Thoracic aorta (tissue), 2 donors: ENCODE results near the gene ANKRD12. TPM values are rescaled to one million over a fixed set of nuclear protein-coding genes. Genes with fewer than 3 reads are reported as not detected.
"Not testable (repeated sequence)": the region's sequence is repeated elsewhere in the genome, so short reads cannot be mapped to it uniquely, and the experiment has no call there.

Experiments
- ATAC-seq: fragments of 150-250 bp; one replicate; pipeline ENCODE4 v1.8.0; 2017; ENCODE audit warnings: low read depth; ENCODE audit not compliant: insufficient number of reproducible peaks, low FRiP score
- DNase-seq: peaks from one replicate; pipeline ENCODE4 v3.0.0-alpha.2; 2020; ENCODE audit warnings: low spot score
- H3K27ac ChIP-seq, 2 donors: fragments of 200-600 bp; sonication (generic); 1 replicate in 1 of 2; 2 replicates in 1 of 2; pipeline ENCODE4 v1.5.1; 2016; ENCODE audit warnings: mild to moderate bottlenecking in 2 of 2, moderate library complexity in 2 of 2
- H3K27me3 ChIP-seq: fragments of 200-600 bp; sonication (generic); replicated peaks from 2 replicates; pipeline ENCODE4 v1.6.0; 2016; ENCODE audit warnings: mild to moderate bottlenecking; ENCODE audit not compliant: insufficient read depth
- H3K36me3 ChIP-seq: fragments of 200-600 bp; sonication (generic); one replicate; pipeline ENCODE4 v1.5.1; 2016
- H3K4me1 ChIP-seq, 2 donors: fragments of 200-600 bp; sonication (generic); 1 replicate in 1 of 2; 2 replicates in 1 of 2; pipeline versions ENCODE4 v1.5.1 to v1.6.0; 2016; ENCODE audit warnings: low read depth in 2 of 2, mild to moderate bottlenecking in 1 of 2; ENCODE audit not compliant: control insufficient read depth in 1 of 2
- H3K4me3 ChIP-seq: fragments of 200-600 bp; sonication (generic); 2 replicates; pipeline ENCODE4 v1.5.1; 2016; ENCODE audit warnings: mild to moderate bottlenecking
- H3K9me3 ChIP-seq: fragments of 200-600 bp; sonication (generic); 2 replicates; pipeline ENCODE4 v1.5.1; 2016
- total RNA-seq, 2 donors: library from RNA; depleted of rRNA; stranded (reverse); fragments of >200 nt; gene quantifications; one replicate each; pipeline versions ENCODE4 v1.1.0 to v1.2.3, GENCODE V29; 2016
- TF ChIP-seq, protein P1 (sequence below): fragments of 200-600 bp; sonication (generic); IDR thresholded peaks from one replicate; pipeline ENCODE4 v1.5.1; 2019; ENCODE audit warnings: antibody characterized with exemption

Gene ANKRD12
- total RNA-seq, 2 donors from 2014 or later: 35.6 to 70.3 TPM

DNA sequence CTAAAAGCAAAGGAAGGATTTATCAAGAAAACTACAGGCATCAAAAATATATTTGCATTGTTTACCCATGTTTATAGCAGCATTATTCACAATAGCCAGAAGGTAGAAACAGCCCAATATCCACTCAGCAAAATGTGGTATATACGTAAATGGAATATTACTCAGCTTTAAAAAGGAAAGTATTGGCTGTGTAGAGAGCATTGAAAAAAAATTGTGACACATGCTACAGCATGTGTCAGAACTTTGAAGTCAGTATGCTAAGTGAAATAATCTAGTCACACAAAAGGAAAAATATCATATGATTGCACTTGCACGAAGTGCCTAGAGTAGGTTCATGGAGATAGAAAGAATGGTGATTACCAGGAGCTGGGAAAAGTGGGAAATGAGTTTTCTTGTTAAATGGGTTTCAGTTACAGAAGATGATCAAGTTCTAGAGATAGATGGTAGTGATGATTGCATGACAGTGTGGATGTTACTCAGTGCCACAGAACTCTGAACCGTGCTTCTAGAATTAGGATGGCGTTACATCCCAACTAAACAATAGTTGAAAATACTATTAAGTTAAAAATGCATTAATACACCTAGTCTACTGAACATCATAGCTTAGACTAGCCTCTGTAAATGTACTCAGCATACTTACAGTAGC lies 20.1 kb downstream of the ANKRD12 start:
- H3K4me1 ChIP-seq: peaks cover 13 to 32% of the 10 kb centered on the region in 2 donors
- no peaks in the 10 kb centered on the region for H3K9me3 ChIP-seq
- TF ChIP-seq, protein P1, sequence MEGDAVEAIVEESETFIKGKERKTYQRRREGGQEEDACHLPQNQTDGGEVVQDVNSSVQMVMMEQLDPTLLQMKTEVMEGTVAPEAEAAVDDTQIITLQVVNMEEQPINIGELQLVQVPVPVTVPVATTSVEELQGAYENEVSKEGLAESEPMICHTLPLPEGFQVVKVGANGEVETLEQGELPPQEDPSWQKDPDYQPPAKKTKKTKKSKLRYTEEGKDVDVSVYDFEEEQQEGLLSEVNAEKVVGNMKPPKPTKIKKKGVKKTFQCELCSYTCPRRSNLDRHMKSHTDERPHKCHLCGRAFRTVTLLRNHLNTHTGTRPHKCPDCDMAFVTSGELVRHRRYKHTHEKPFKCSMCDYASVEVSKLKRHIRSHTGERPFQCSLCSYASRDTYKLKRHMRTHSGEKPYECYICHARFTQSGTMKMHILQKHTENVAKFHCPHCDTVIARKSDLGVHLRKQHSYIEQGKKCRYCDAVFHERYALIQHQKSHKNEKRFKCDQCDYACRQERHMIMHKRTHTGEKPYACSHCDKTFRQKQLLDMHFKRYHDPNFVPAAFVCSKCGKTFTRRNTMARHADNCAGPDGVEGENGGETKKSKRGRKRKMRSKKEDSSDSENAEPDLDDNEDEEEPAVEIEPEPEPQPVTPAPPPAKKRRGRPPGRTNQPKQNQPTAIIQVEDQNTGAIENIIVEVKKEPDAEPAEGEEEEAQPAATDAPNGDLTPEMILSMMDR: no peak
- ATAC-seq (no peak), DNase-seq (no peak)
- no peaks in the 10 kb centered on the region for H3K27me3 ChIP-seq
- no peak overlapping the region for H3K4me3 ChIP-seq
- H3K36me3 ChIP-seq: no peaks in the 10 kb centered on the region
- no peak overlapping the region for H3K27ac ChIP-seq

DNA sequence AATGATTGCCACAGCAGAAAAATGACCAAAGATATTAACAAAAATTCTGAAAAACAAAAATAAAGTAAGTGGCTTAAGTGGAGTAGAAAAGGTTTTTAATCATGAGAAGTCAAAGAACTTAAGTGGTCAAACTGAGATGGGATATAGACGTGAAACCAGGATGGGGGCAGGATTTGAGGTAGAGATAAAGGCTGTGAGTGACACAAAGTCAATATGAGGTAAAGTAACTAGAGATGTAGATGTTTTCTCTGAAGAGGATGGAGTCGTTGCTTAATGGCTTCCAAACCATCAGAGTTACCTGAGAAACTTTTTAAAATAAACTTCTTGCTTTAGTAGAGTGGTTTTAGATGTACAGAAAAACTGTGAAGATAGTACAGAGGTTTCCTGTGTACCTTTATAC lies 21.2 kb downstream of the ANKRD12 start:
- Histone ChIP-seq H3K36me3 (no peaks in the 10 kb centered on the region), H3K9me3 (no peaks in the 10 kb centered on the region), H3K4me3 (no peak overlapping the region), H3K27ac (no peak overlapping the region), H3K4me1 (peaks cover 5 to 26% of the 10 kb centered on the region in 2 donors), H3K27me3 (no peaks in the 10 kb centered on the region)
- no peak for DNase-seq
- TF ChIP-seq, protein P1: no peak
- no peak for ATAC-seq

DNA sequence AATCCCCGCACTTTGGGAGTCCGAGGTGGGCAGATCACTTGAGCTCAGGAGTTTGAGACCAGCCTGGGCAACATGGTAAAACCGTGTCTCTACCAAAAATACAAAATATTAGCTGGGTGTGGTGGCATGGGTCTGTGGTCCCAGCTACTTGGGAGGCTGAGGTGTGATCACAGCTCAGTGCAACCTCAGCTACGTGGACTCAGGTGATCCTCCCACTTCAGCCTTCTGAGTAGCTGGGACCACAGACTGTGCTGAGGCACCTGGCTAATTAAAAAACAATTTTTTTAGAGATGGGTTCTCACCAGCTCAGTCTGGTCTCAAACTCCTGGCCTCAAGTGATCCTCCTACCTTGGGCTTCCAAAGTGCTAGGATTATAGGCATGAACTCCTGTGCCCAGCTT lies 23.4 kb downstream of the ANKRD12 start:
- ATAC-seq (no peak), DNase-seq (no peak)
- Histone ChIP-seq H3K36me3 (no peaks in the 10 kb centered on the region), H3K4me3 (no peak overlapping the region), H3K4me1 (peaks cover 5 to 8% of the 10 kb centered on the region in 2 donors), H3K9me3 (no peaks in the 10 kb centered on the region), H3K27ac (no peak overlapping the region), H3K27me3 (no peaks in the 10 kb centered on the region)
- TF ChIP-seq, protein P1: no peak

DNA sequence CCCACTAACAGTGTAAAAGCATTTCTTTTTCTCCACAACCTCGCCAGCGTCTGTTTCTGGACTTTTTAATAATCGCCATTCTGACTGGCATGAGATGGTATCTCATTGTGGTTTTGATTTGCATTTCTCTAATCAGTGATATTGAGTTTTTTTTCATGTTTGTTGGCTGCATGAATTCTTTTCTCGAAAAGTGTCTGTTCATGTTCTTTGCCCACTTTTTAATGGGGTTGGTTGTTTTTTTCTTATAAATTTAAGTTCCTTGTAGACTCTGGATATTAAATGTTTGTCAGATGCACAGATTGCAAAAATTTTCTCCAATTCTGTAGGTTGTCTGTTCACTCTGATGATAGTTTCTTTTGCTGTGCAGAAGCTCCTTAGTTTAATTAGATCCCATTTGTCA lies 26.1 kb downstream of the ANKRD12 start:
- ATAC-seq, H3K27ac ChIP-seq, H3K4me3 ChIP-seq, DNase-seq, H3K4me1 ChIP-seq, H3K36me3 ChIP-seq, H3K9me3 ChIP-seq, H3K27me3 ChIP-seq: not testable (repeated sequence)

DNA sequence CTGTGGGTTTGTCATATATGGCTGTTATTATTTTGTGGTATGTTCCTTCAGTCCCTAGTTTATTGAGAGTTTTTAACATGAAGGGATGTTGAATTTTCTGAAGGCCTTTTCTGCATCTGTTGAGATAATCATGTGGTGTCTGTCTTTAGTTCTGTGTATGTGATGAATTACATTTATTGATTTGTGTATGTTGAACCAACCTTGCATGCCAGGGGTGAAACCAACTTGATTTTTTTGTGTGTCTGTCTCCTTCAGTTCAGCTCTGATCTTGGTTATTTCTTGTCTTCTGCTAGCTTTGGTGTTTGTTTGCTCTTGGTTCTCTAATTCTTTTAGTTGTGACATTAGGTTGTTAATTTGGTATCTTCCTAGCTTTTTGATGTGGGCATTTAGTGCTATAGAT lies 27.6 kb downstream of the ANKRD12 start:
- not testable (repeated sequence) for DNase-seq, H3K4me1 ChIP-seq, ATAC-seq, H3K4me3 ChIP-seq, H3K36me3 ChIP-seq, H3K9me3 ChIP-seq, H3K27ac ChIP-seq, H3K27me3 ChIP-seq

DNA sequence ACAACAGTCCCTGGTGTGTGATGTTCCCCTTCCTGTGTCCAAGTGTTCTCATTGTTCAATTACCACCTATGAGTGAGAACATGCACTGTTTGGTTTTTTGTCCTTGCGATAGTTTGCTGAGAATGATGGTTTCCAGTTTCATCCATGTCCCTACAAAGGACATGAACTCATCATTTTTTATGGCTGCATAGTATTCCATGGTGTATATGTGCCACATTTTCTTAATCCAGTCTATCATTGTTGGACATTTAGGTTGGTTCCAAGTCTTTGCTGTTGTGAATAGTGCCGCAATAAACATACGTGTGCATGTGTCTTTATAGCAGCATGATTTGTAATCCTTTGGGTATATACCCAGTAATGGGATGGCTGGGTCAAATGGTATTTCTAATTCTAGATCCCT lies 29.3 kb downstream of the ANKRD12 start:
- H3K4me1 ChIP-seq, H3K9me3 ChIP-seq, DNase-seq, H3K36me3 ChIP-seq, H3K27ac ChIP-seq, H3K4me3 ChIP-seq, ATAC-seq, H3K27me3 ChIP-seq: not testable (repeated sequence)

DNA sequence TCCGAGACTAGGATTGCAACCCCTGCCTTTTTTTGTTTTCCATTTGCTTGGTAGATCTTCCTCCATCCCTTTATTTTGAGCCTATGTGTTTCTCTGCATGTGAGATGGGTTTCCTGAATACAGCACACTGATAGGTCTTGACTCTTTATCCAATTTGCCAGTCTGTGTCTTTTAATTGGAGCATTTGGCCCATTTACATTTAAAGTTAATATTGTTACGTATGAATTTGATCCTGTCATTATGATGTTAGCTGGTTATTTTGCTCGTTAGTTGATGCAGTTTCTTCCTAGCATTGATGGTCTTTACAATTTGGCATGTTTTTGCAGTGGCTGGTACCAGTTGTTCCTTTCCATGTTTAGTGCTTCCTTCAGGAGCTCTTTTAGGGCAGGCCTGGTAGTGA lies 32.9 kb downstream of the ANKRD12 start:
- H3K4me3 ChIP-seq, H3K27me3 ChIP-seq, ATAC-seq, DNase-seq, H3K36me3 ChIP-seq, H3K9me3 ChIP-seq, H3K27ac ChIP-seq: not testable (repeated sequence)
- H3K4me1 ChIP-seq: peaks cover 3 to 13% of the 10 kb centered on the region in 2 donors

DNA sequence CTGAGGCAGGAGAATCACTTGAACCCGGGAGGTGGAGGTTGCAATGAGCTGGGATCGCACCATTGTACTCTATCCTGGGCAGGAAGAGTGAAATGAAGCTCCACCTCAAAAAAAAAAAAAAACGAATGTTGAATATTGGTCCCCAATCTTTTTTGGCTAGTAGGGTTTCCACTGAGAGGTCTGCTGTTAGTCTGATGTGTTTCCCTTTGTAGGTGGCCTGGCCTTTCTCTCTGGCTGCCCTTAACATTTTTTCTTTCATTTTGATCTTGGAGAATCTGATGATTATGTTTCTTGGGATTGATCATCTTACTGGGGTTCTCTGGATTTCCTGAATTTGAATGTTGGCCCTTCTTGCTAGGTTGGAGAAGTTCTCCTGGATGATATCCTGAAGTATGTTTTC lies 35.3 kb downstream of the ANKRD12 start:
- not testable (repeated sequence) for H3K9me3 ChIP-seq, H3K27me3 ChIP-seq, H3K4me3 ChIP-seq, DNase-seq, H3K27ac ChIP-seq, ATAC-seq, H3K36me3 ChIP-seq
- peaks cover 10 to 32% of the 10 kb centered on the region in 2 donors for H3K4me1 ChIP-seq
